ENCODE measurements around the gene FREM2.

FREM2 gene

DNA sequence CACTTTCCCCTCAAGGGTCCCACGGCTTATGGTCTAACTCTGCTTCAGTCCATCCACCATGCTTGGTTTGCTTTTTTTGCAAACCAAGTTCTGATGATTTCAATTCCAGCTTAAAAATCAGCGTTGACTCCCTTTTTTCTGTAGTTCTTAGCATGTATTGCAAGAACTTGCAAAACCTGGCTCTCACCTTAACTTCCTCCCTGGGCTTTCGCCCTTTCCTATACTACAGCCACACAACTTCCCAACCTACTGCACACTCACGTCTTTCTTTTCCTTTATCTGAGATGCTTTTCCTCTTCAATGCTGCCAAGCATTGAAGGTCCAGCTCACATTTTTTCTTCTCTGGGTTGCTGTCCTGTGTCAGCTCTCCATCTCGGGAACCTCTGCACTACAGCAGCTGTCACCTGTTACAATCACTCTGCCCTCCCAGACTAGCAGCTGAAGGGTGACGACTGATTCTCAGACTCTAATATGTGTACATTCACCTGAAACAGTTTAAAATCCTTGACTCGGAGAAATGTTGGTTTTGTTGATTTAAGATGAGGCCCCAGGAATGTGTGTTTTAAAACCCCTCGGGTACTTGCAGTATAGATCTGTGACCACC lies 143.7 kb downstream of the FREM2 start:
- no peak for DNase-seq

DNA sequence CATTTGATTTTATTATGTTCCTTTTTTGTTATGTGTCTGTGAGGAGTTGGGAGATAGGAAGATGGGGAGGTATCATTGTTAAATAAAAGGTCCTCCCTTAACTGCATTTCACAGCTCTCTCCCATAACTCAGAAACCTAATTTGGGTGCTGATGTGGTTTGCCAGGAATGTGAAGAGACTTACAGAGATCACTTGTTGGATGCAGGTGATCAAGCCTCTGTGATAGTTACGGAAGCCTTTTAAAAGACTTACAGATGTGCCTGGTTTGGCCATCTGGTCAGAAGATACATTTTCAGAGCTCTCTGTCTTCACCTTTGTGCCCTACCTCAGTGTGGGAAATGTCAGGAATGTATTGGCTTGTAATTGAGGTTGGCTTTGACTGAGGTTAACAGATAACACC lies 157.7 kb downstream of the FREM2 start:
- no peak for DNase-seq

DNA sequence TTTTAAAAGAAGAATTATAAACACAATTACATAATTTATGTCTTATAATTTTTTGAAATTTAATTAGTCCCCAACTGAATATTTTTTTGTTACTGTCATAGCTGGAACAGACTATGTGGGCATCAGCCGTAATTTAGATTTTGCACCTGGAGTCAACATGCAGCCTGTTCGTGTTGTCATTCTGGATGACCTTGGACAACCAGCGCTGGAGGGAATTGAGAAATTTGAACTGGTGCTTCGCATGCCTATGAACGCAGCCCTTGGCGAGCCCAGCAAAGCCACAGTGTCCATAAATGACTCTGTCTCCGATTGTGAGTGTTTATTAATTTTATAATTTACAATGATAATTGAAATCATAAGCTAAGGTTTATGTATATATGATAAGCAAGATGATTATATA lies 161.5 kb downstream of the FREM2 start:
- DNase-seq = no peak

DNA sequence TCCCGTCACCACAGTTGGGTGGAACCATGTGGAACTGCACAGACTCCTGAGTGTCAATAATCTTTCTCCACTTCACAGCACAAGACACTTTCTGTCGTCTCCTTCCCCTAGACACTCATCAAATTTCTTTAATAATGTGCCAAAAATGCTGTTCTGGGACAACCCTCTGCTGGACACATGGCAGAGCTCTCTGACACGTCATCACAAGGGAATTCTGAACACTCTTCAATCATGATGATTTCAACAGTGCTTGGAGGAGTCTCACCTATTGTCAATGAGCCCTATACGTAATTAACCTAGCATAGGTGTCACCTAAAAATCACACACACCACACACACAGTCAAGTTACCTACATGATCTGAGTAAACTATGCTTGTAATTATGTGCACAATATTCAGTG lies 162.4 kb downstream of the FREM2 start:
- no peak for DNase-seq

DNA sequence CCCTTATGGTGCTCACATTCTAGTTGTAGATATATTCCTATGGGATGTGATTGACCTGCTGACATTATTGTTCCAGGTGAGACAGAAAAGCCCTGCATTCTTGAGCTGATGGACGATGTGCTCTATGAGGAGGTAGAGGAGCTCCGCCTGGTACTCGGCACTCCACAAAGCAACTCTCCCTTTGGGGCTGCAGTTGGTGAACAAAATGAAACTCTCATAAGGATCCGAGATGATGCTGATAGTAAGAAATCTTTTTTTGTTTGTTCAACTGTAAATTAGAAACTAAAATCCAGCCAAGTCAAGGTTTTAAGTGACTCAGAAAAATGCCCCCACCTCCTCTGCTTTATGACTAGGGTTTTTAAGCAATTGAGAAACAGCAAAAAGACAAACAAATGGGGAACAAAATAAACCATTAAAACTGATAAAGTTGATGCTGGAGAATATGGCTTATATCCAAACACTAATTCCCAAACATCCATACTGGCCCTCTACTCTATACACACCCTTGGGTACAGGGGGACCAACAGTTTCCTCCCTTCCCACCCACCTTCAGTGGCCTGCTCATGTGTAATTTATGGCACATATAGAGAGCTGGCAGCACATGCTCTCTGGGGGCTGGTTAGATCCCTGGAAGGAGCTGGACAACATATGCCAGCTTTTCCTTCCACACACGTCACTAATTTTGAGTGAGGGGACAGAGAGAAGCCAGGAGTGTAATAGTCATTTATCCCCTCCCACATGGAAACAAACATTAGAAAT lies 164.2 kb downstream of the FREM2 start:
- DNase-seq = no peak

DNA sequence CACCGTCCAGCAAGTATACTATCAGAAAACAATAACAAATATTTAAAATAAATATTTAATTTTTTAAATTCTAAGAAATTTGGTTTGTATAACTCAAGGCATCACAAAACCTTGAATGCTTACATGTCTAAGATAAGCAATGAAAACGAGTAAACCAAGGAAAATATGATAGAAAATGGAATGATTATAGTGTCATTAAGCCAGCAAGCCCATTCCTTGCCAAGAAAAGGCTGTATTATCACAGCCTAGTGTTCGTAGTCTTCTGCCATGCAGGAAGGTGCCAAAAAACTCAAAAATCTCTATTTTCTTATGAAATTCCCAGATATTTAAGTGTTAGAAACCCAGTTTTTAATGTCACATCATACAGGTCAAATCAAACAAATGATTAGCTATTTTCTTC lies 167.3 kb downstream of the FREM2 start:
- no peak for DNase-seq

DNA sequence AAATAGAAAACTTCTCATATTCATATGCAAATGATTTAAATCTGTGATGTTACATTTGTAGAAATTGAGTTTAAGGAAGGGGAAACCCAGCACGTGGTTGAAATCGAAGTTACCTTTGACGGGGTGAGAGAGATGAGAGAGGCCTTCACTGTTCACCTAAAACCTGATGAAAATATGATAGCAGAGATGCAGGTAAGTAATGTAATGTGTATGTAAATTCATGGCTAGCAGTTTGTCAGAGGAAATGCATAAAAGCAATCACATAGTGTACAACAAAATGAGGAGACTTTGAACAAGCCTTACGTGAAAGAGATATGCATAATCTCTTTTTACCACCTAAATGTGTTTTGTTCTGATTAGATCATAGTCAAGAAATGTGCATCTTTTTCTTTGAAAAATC lies 169.2 kb downstream of the FREM2 start:
- DNase-seq = no peak

DNA sequence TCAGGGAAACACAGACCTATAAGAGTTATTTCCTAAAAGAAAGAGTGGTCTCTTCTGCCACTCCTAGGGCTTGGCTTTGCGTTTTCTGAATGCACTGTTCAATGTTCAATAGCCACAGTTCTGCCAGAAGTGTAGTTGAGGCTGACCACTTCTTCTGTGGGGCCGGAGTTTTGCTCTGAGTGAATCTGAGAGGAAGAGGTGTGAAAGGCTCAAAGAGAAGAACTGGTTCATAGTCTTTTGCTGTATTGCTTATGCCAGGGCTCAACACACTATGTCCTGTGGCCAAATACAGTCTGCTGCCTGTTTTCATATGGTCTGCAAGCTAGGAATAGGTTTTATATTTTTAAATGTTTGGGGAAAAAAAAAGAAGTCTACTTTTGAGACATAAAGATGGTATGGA lies 175.6 kb downstream of the FREM2 start:
- no peak for DNase-seq

DNA sequence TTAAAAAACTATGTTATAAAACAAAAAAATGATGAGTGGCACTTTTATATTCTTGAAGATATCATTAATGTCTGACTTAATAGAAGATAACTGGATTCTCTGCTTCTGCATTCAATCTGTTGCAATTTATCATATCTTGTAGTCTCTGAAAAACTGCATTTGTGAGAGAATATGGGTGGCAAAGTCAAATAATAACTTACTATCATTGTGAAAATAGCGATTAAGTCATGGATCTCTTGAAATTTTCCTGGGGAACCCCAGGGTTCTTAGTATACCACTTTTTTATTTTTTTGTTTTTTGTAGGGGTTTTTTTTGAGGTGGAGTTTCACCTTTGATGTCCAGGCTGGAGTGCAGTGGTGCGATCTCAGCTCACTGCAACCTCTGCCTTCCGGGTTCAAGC lies 176.7 kb downstream of the FREM2 start:
- DNase-seq = no peak

DNA sequence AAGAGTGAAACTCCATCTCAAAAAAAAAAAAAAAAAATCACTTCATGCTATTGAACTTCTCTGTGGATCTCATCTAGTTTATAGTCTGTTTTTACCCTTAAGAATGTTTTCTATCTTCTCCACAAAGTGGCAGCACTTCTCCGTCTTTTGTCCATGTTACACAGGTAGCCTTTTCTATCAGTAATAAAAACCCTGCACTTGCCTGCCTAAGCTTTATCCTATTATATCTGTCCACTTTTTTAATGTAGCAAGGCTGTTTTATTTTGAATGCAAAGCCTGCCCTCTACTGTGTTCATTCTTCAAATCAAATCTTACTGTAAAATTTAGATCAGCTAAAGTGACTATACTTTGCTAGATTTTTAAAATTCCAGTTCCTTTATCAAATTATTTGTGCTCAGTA lies 179.8 kb downstream of the FREM2 start:
- DNase-seq = no peak

DNA sequence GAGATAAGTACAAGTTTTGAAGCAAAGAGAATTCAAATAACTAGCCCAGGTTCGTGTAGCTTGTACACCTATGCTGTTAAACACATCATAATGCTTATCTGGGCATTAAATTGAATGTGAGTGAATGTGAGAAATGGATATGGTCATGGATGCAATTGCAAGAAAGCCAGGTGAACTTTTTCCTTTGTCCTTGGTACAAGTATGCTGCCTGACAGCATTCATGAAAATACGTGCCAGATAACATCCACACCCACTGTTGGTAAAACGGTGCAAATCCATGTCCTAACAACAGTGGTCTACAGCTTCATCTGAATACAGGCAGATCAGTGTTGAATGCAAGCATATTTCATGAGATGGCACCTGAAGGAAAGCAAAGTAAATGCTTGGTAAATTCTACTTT lies 181.5 kb downstream of the FREM2 start:
- no peak for DNase-seq

DNA sequence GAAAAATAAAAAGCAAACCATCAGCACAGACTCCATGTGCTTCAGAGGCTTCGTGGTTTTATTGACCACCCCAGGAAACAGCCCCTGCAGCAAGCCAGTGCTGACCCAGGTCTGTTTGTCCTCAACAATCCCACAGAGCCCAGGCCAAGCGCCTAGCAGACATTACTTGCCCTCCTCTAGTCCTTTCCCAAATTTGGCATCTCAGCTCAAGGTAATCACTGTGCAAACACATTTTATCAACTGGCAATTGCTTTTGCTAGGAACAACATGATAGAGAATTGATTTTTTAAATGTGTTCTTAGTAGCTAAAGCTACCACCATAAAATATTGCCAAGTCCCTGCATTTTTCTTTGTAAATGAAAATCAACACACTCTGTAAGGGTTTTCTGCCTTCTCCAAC lies 182.0 kb downstream of the FREM2 start:
- DNase-seq = no peak

DNA sequence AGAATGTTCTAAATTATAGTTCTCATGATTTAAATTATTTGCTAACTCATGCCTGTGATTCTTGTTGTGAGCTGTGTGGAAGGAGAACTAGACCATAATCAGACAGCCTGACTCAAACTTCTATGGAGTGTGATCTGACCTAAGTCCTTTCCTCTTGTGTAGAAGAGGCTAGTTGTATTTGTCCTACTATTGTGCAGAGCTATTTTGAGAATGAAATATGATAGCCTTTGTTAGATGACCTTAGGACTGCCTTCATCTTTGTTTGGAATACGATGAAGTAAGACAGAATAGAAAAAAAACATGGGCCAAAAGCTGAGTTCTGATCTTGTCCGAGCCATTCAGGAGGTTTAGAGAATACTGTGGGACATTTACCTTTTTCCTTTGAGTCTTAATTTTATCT lies 184.4 kb downstream of the FREM2 start:
- no peak for DNase-seq

DNA sequence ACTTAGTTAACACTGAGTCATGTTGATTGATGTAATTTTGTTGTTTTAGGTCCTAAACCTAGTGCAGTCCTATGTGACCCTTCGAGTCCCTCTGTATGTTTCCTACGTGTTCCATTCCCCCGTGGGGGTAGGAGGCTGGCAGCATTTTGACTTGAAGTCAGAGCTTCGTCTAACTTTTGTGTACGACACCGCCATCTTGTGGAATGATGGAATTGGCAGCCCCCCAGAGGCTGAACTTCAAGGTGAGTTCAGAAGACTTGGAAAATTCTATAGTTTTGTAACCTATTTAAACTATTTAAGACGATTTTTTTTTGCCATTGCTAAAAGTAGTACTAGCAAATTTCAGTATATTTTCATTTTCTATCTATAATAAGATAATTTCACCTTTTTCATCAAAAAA lies 185.8 kb downstream of the FREM2 start:
- DNase-seq = no peak

DNA sequence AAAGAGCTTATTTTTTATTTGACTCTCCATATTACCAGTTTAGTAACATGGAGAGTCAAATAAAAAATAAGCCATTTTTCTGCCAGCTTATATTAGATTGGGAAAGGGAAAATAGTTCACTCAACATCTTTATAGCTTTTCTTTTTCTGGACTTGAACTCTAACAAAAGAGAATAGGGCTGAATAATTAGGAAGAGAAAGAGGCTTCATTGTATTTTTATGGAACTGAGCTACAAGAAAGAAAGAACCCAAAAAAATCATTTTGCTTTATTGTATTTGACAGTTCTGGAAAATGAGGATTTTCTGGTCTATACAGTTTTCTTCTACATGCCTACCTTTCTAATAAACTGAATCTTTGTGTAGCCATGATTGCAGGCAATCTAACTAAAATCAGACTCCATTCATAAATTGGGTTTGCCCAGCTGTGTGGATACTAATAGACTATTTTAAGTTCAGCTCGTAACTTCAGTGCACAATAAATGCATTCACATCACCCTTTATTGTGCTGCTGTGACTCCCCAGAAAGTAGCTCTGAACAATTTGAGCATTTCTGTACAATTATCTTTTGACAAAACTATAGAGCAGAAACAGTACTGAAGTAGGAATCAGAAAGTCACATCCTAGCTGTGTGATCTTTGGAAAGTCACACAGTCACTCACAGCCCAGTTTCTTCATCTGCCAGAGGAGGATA lies 188.5 kb downstream of the FREM2 start:
- no peak for DNase-seq

DNA sequence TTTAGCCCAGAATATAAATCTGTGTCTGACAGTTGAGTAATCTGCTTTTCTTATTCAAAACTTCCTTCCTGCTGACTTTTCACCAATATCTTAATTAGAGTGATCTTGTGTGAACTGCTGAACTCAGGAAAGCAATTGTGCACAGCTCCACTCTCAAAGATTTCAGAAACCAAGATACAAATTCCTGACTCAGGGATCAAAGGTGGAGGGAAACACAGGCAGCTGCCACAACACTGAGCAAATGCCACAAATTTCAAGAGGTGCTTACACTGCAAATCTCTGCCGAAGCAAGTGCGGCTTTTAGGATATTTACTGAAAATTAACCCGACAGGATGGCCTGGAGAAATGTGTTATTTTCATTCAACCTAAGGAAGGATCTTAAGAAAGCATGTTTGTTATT lies 192.4 kb downstream of the FREM2 start:
- no peak for DNase-seq

DNA sequence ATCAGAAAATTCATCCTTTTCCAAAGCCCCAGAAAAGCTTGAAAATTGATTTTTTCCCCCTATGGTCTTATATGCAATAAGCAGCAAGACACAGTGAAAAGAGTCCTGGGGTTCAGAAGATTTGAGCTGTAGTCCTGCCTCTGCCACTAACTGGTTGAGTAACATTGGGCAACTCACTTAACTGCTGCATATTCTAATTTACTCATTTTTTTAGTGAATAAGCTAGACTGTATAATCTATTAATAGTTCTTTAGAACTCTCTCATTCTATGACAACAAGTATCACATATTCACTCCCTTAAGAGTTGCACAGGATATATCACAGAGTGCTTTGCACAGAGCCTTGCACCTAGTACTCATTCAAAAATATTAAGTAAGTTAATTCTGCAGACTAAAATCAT lies 192.9 kb downstream of the FREM2 start:
- no peak for DNase-seq

DNA sequence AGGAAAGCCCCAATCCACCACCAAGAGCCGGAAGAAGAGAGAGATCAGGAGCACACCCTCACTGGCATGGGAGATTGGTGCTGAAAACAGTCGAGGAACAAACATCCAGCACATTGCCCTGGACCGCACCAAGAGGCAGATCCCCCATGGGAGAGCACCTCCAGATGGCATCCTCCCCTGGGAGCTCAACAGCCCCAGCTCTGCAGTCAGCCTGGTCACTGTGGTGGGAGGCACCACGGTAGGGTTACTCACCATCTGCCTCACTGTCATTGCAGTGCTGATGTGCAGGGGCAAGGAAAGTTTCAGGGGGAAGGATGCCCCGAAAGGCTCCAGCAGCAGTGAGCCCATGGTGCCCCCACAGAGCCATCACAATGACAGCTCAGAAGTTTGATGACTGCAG lies 193.5 kb downstream of the FREM2 start:
- no peak for DNase-seq

DNA sequence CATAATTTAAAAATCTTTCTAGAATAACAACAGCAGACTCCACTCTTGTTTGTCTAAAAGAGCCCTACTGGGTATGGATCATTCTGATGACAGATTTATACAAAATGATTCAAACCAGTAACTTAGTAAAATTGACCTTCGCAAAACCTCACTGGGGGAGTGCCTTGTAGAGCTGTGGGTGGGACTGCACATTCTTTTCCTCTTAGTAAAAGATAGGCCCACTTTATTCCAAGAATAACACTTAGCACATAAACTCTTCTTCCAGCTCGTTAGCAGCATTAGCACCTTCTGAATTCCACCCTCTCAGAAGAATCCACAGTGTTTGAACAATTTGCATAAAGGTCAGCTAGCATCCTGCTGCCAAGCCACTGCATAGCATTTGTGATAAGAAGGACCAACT lies 196.9 kb downstream of the FREM2 start:
- no peak for DNase-seq

DNA sequence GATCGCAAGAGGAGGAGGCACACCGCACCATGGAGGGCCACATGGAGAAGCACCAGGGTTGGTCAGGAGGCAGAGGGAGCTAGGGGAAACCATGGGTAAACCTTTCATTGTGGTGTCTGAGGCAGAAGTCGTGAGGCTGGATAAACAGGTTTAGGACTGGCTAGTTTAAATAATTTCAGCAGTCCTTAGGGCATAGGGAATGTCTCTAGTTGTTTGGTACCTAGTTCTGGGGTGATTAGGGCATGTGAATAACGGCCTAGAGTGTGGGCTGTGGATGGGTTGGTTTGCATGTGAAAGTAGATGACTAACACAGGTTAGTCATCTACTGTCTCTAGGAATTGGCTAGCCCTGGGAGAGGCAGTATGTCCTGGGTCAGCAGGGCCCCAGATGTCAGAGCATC lies 201.4 kb downstream of the FREM2 start:
- DNase-seq = no peak

DNA sequence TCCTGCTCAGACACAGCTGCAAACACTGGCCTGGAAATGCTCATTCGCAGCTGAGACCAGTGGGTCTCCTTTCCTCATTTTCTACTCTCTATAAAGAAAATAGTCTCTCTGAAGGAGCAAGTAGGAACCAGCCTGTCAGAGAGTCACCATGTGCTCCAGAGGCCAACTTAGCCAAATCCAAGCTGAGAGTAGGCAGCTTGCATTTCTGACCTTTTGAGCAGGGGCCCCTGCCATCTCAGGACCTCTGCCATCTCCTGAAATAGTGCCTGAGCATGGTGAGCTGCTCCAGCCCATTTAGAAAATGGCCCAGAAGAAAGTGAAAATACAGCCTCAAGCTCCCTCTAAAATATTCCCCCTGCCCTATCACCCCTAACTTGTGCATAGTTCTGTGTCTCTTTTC lies 208.2 kb downstream of the FREM2 start:
- DNase-seq = no peak

DNA sequence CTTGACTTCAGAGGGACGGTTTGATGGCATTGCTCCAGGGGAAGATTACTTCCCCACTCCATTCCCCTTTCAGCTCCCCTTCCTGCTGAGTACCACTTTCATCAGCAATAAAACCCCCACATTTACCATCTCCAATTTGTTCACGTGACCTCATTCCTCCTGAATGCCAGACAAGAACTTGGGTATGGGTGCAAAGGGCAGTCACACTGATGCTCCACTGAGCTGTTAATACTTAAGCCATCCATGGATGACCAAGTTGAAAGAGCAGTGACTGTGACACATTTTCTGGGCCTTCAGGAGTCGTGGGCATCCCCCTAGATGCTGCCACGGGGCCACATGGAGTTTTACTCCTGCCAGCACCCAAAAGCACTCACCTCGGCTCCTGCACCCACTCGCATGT lies 210.6 kb downstream of the FREM2 start:
- DNase-seq = no peak

DNA sequence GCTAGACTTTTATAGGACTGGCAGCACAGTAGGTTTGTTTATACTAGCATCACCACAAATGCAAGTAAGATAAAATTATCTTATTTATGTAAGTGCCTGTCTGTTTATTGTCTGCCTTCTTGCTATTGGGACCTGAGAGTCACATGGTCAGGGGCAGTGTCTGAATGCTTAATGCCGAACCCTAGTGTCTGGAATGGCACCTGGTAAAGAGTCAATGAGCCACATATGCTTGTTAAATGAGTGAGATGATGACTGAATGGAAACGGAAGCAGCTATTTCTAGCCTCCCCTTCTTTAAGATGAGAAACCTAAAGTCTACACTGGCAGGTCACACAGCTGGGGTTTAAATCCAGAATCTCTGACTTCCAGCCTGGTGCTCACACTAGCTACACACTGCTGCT lies 211.6 kb downstream of the FREM2 start:
- no peak for DNase-seq

DNA sequence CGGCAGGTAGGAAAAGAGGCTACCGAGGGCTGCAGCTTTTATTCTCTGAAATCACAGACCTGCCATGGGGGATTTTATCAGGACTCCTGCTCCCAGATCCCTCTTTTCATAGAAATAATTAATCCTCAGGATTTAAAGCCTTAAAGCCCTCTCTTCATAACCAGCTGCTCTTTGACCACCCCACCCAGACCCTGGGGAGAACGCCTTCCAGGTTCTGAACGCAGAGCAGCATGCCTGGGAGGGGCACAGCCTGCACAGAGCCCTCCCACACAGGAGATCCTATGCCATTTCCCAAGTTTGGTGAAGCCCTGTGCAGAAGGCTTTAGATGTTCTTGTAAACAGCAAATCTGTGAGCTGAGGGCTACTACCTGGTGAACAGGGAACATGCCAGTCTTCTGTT lies 212.7 kb downstream of the FREM2 start:
- no peak for DNase-seq

DNA sequence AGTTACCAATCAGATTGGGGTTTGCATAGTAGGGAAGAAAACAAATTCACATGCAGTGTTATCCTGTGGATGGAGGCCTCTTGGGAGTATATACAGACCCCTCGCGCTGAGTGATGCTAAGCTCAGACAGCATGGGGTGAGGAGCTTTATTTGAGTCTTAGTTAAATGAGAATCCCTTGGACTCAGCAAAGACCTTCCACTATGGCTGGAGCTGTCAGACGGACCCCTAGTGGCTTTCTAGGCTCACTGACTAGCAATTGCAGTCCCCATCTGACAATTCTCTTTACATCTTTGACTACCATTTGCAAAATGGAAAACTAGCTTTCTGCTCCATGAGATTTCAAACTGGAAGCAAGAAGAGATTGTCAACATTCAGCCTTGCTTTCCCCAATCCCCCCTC lies 213.3 kb downstream of the FREM2 start:
- no peak for DNase-seq

Measured in central memory CD4-positive, alpha-beta T cell (primary cell).